ACC112 (cell line): Measurements from ENCODE around the gene FXYD1.
"Not testable (repeated sequence)": the region's sequence is repeated elsewhere in the genome, so short reads cannot be mapped to it uniquely, and the experiment has no call there.

Experiments
- H2AFZ ChIP-seq: fragments of 200-600 bp; sonication (generic); one replicate; pipeline ENCODE4 v1.6.0; 2017; ENCODE audit warnings: antibody characterized with exemption, low read length; ENCODE audit not compliant: unreplicated experiment
- H3K27ac ChIP-seq: fragments of 200-600 bp; sonication (generic); 2 replicates; pipeline ENCODE4 v1.5.1; 2014; ENCODE audit warnings: low read depth, mild to moderate bottlenecking, antibody characterized with exemption, low read length, moderate library complexity
- H3K27me3 ChIP-seq: fragments of 200-600 bp; sonication (generic); 2 replicates; pipeline ENCODE4 v1.6.1; 2014; ENCODE audit warnings: mild to moderate bottlenecking, antibody characterized with exemption, low read length, moderate library complexity, mixed read lengths; ENCODE audit not compliant: insufficient read depth
- H3K36me3 ChIP-seq: fragments of 200-600 bp; sonication (generic); 2 replicates; pipeline ENCODE4 v1.6.1; 2016; ENCODE audit warnings: mild to moderate bottlenecking, antibody characterized with exemption, low read length, moderate library complexity, mixed read lengths; ENCODE audit not compliant: insufficient read depth
- H3K4me1 ChIP-seq: fragments of 200-600 bp; sonication (generic); one replicate; pipeline ENCODE4 v1.6.1; 2016; ENCODE audit warnings: low read length, mixed read lengths; ENCODE audit not compliant: insufficient read depth, unreplicated experiment, control insufficient read depth
- H3K4me3 ChIP-seq: fragments of 200-600 bp; sonication (generic); 2 replicates; pipeline ENCODE4 v1.5.1; 2014; ENCODE audit warnings: mild to moderate bottlenecking, low read depth, low read length
- H3K79me2 ChIP-seq: fragments of 200-600 bp; sonication (generic); one replicate; pipeline ENCODE4 v1.6.0; 2016; ENCODE audit warnings: low read length; ENCODE audit not compliant: control insufficient read depth, unreplicated experiment, insufficient read depth

The FXYD1 gene

GRCh38 chr19:35099897-35100275 lies 38.7 kb upstream of the FXYD1 start:
- no peak overlapping the region for H2AFZ ChIP-seq
- no peak overlapping the region for H3K4me3 ChIP-seq
- no peaks in the 10 kb centered on the region for H3K36me3 ChIP-seq
- no peaks in the 10 kb centered on the region for H3K4me1 ChIP-seq
- no peaks in the 10 kb centered on the region for H3K79me2 ChIP-seq
- no peak overlapping the region for H3K27ac ChIP-seq
- H3K27me3 ChIP-seq: no peaks in the 10 kb centered on the region

GRCh38 chr19:35100588-35101533 lies 37.8 kb upstream of the FXYD1 start:
- H2AFZ ChIP-seq: no peak overlapping the region

GRCh38 chr19:35101949-35102348 lies 36.7 kb upstream of the FXYD1 start:
- not testable (repeated sequence) for H3K36me3 ChIP-seq, H3K27me3 ChIP-seq, H2AFZ ChIP-seq, H3K27ac ChIP-seq, H3K79me2 ChIP-seq, H3K4me1 ChIP-seq, H3K4me3 ChIP-seq

More at GRCh38 chr19:35100588-35101533, 37.8 kb upstream of the FXYD1 start:
- Histone ChIP-seq H3K4me3 (no peak overlapping the region), H3K4me1 (no peaks in the 10 kb centered on the region), H3K36me3 (no peaks in the 10 kb centered on the region), H3K27me3 (no peaks in the 10 kb centered on the region), H3K79me2 (no peaks in the 10 kb centered on the region), H3K27ac (no peak overlapping the region)

- not testable (repeated sequence) for H3K4me1 ChIP-seq, H3K79me2 ChIP-seq, H3K4me3 ChIP-seq, H3K27me3 ChIP-seq, H3K36me3 ChIP-seq, H2AFZ ChIP-seq, H3K27ac ChIP-seq
Measured at GRCh38 chr19:35103614-35104013, 35.0 kb upstream of the FXYD1 start.

- Histone ChIP-seq H3K4me1 (no peaks in the 10 kb centered on the region), H3K36me3 (no peaks in the 10 kb centered on the region), H2AFZ (no peak overlapping the region), H3K27ac (no peak overlapping the region), H3K4me3 (no peak overlapping the region), H3K27me3 (no peaks in the 10 kb centered on the region), H3K79me2 (no peaks in the 10 kb centered on the region)
Measured at GRCh38 chr19:35104361-35104760, 34.3 kb upstream of the FXYD1 start.

- Histone ChIP-seq H3K79me2 (no peaks in the 10 kb centered on the region), H3K4me1 (no peaks in the 10 kb centered on the region), H3K27ac (no peak overlapping the region), H3K4me3 (no peak overlapping the region), H3K36me3 (no peaks in the 10 kb centered on the region), H3K27me3 (no peaks in the 10 kb centered on the region), H2AFZ (no peak overlapping the region)
Measured at GRCh38 chr19:35105047-35105410, 33.6 kb upstream of the FXYD1 start.

GRCh38 chr19:35105411-35106290 lies 33.0 kb upstream of the FXYD1 start:
- H2AFZ ChIP-seq: no peak overlapping the region
- no peaks in the 10 kb centered on the region for H3K36me3 ChIP-seq
- no peaks in the 10 kb centered on the region for H3K27me3 ChIP-seq
- no peaks in the 10 kb centered on the region for H3K4me1 ChIP-seq
- no peak overlapping the region for H3K27ac ChIP-seq
- H3K4me3 ChIP-seq: no peak overlapping the region
- H3K79me2 ChIP-seq: no peaks in the 10 kb centered on the region

GRCh38 chr19:35106291-35106583 lies 32.4 kb upstream of the FXYD1 start:
- Histone ChIP-seq H2AFZ (no peak overlapping the region), H3K4me1 (no peaks in the 10 kb centered on the region), H3K4me3 (no peak overlapping the region), H3K36me3 (no peaks in the 10 kb centered on the region), H3K27ac (no peak overlapping the region), H3K79me2 (no peaks in the 10 kb centered on the region), H3K27me3 (no peaks in the 10 kb centered on the region)

- no peaks in the 10 kb centered on the region for H3K79me2 ChIP-seq
- H2AFZ ChIP-seq: no peak overlapping the region
- no peak overlapping the region for H3K27ac ChIP-seq
- H3K4me3 ChIP-seq: no peak overlapping the region
- no peaks in the 10 kb centered on the region for H3K36me3 ChIP-seq
- no peaks in the 10 kb centered on the region for H3K27me3 ChIP-seq
- no peaks in the 10 kb centered on the region for H3K4me1 ChIP-seq
Measured at GRCh38 chr19:35106898-35107541, 31.6 kb upstream of the FXYD1 start.

- no peaks in the 10 kb centered on the region for H3K4me1 ChIP-seq
- H3K79me2 ChIP-seq: no peaks in the 10 kb centered on the region
- H3K27ac ChIP-seq: no peak overlapping the region
- no peaks in the 10 kb centered on the region for H3K36me3 ChIP-seq
- H3K27me3 ChIP-seq: no peaks in the 10 kb centered on the region
- no peak overlapping the region for H3K4me3 ChIP-seq
- H2AFZ ChIP-seq: no peak overlapping the region
Measured at GRCh38 chr19:35107545-35107944, 31.1 kb upstream of the FXYD1 start.
